ENCODE results near the gene UBE2J2.

GRCh38 chr1:1254667-1254998 lies 19.0 kb downstream of the UBE2J2 start:
- TF ChIP-seq CTCF (IDR thresholded peaks at IDR 0.05; ENCODE audit: low read depth, low read length, missing input control) (no peak), RAD21 (IDR thresholded peaks at IDR 0.05) (no peak), JUND (IDR thresholded peaks at IDR 0.05) (no peak), SP1 (IDR thresholded peaks at IDR 0.05) (no peak), MAX (IDR thresholded peaks at IDR 0.05) (no peak), TAF1 (conservative IDR thresholded peaks at IDR 0.05) (no peak)
- TF ChIP-seq, protein P1, sequence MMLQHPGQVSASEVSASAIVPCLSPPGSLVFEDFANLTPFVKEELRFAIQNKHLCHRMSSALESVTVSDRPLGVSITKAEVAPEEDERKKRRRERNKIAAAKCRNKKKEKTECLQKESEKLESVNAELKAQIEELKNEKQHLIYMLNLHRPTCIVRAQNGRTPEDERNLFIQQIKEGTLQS (IDR thresholded peaks at IDR 0.05): no peak
